ENCODE measurements around the gene ERBB2.
"Not testable (repeated sequence)": the region's sequence is repeated elsewhere in the genome, so short reads cannot be mapped to it uniquely, and the experiment has no call there.

Gene ERBB2

GRCh38 chr17:39748444-39749034, 48.7 kb downstream of the ERBB2 start:
- not testable (repeated sequence) for DNase-seq

- no peak for DNase-seq
Observed at GRCh38 chr17:39750131-39751015, 50.5 kb downstream of the ERBB2 start.

GRCh38 chr17:39751016-39751543, 51.2 kb downstream of the ERBB2 start:
- DNase-seq = no peak

GRCh38 chr17:39751637-39752036, 51.8 kb downstream of the ERBB2 start:
- no peak for DNase-seq

- DNase-seq = no peak
Observed at GRCh38 chr17:39752241-39752881, 52.5 kb downstream of the ERBB2 start.

- DNase-seq = peak in 2 of 6 experiments; percentile 73 to 75
Observed at GRCh38 chr17:39753514-39754160, 53.8 kb downstream of the ERBB2 start.

GRCh38 chr17:39754161-39754957, 54.5 kb downstream of the ERBB2 start:
- DNase-seq = peak; percentile 90 to 99 (median 96)

GRCh38 chr17:39754958-39755553, 55.2 kb downstream of the ERBB2 start:
- peak in 1 of 6 experiments; percentile 46 for DNase-seq

- peak; percentile 37 to 53 (median 50) for DNase-seq
Observed at GRCh38 chr17:39755554-39756379, 55.9 kb downstream of the ERBB2 start.

GRCh38 chr17:39756380-39757079, 56.7 kb downstream of the ERBB2 start:
- peak in 1 of 6 experiments; percentile 47 for DNase-seq

- DNase-seq = no peak
Observed at GRCh38 chr17:39757176-39757662, 57.4 kb downstream of the ERBB2 start.

- DNase-seq = peak in 3 of 6 experiments; percentile 87 to 93 (median 93)
Observed at GRCh38 chr17:39757931-39758873, 58.3 kb downstream of the ERBB2 start.

- DNase-seq = no peak
Observed at GRCh38 chr17:39759204-39759603, 59.3 kb downstream of the ERBB2 start.

GRCh38 chr17:39761861-39762496, 62.1 kb downstream of the ERBB2 start:
- DNase-seq = no peak

- DNase-seq = no peak
Observed at GRCh38 chr17:39763051-39763820, 63.4 kb downstream of the ERBB2 start.

- not testable (repeated sequence) for DNase-seq
Observed at GRCh38 chr17:39764171-39764570, 64.3 kb downstream of the ERBB2 start.

GRCh38 chr17:39765175-39765574, 65.3 kb downstream of the ERBB2 start:
- no peak for DNase-seq
